Measurements from ENCODE around the gene KDM4E. TPM values are rescaled to one million over a fixed set of nuclear protein-coding genes. Genes with fewer than 3 reads are reported as not detected.
"Not testable (repeated sequence)": the region's sequence is repeated elsewhere in the genome, so short reads cannot be mapped to it uniquely, and the experiment has no call there.

Gene KDM4E
- total RNA-seq, 1 donor from 2014 or later = not detected

GRCh38 chr11:95042239-95042638, 17.2 kb downstream of the KDM4E start:
- Mint-ChIP-seq H3K4me3 (no peak overlapping the region), H3K9me3 (peaks cover 3% of the 10 kb centered on the region), H3K27me3 (ENCODE audit: low read depth) (peaks cover 37% of the 10 kb centered on the region), H3K36me3 (no peaks in the 10 kb centered on the region), H3K4me1 (no peaks in the 10 kb centered on the region), H3K27ac (no peak overlapping the region)
- DNase-seq (ENCODE audit: low spot score in 2 of 2, unreplicated experiment in 2 of 2) = no peak
- TF ChIP-seq, protein P1, sequence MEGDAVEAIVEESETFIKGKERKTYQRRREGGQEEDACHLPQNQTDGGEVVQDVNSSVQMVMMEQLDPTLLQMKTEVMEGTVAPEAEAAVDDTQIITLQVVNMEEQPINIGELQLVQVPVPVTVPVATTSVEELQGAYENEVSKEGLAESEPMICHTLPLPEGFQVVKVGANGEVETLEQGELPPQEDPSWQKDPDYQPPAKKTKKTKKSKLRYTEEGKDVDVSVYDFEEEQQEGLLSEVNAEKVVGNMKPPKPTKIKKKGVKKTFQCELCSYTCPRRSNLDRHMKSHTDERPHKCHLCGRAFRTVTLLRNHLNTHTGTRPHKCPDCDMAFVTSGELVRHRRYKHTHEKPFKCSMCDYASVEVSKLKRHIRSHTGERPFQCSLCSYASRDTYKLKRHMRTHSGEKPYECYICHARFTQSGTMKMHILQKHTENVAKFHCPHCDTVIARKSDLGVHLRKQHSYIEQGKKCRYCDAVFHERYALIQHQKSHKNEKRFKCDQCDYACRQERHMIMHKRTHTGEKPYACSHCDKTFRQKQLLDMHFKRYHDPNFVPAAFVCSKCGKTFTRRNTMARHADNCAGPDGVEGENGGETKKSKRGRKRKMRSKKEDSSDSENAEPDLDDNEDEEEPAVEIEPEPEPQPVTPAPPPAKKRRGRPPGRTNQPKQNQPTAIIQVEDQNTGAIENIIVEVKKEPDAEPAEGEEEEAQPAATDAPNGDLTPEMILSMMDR (IDR thresholded peaks at IDR 0.05; ENCODE audit: unreplicated experiment) = no peak

GRCh38 chr11:95042906-95043305, 17.8 kb downstream of the KDM4E start:
- Mint-ChIP-seq H3K27ac (no peak overlapping the region), H3K36me3 (no peaks in the 10 kb centered on the region), H3K4me3 (no peak overlapping the region), H3K27me3 (ENCODE audit: low read depth) (peaks cover 38% of the 10 kb centered on the region), H3K4me1 (no peaks in the 10 kb centered on the region), H3K9me3 (peaks cover 3% of the 10 kb centered on the region)
- DNase-seq (ENCODE audit: low spot score in 2 of 2, unreplicated experiment in 2 of 2) = no peak
- TF ChIP-seq, protein P1 (IDR thresholded peaks at IDR 0.05; ENCODE audit: unreplicated experiment) = no peak

GRCh38 chr11:95044010-95044409, 19.0 kb downstream of the KDM4E start:
- H3K4me1 Mint-ChIP-seq = no peaks in the 10 kb centered on the region
- TF ChIP-seq, protein P1 (IDR thresholded peaks at IDR 0.05; ENCODE audit: unreplicated experiment) = no peak
- no peak overlapping the region for H3K27ac Mint-ChIP-seq
- H3K36me3 Mint-ChIP-seq = no peaks in the 10 kb centered on the region
- H3K4me3 Mint-ChIP-seq = no peak overlapping the region
- H3K27me3 Mint-ChIP-seq (ENCODE audit: low read depth) = peaks cover 48% of the 10 kb centered on the region
- H3K9me3 Mint-ChIP-seq = no peaks in the 10 kb centered on the region
- DNase-seq (ENCODE audit: low spot score in 2 of 2, unreplicated experiment in 2 of 2) = no peak

- H3K36me3 Mint-ChIP-seq = no peaks in the 10 kb centered on the region
Observed at GRCh38 chr11:95045812-95046211, 20.8 kb downstream of the KDM4E start.

GRCh38 chr11:95049122-95049521, 24.1 kb downstream of the KDM4E start, which contains the start of gene KDM4F:
TSS of gene KDM4F (plus strand) at chr11:95049422.
- H3K4me3 Mint-ChIP-seq; DNase-seq (ENCODE audit: low spot score in 2 of 2, unreplicated experiment in 2 of 2); H3K27ac Mint-ChIP-seq; H3K4me1 Mint-ChIP-seq; H3K9me3 Mint-ChIP-seq; H3K36me3 Mint-ChIP-seq: not testable (repeated sequence)
- peaks cover 52% of the 10 kb centered on the region for H3K27me3 Mint-ChIP-seq (ENCODE audit: low read depth)

More at GRCh38 chr11:95045812-95046211, 20.8 kb downstream of the KDM4E start:
- H3K9me3 Mint-ChIP-seq = no peaks in the 10 kb centered on the region
- H3K27ac Mint-ChIP-seq = no peak overlapping the region
- H3K4me1 Mint-ChIP-seq = no peaks in the 10 kb centered on the region
- TF ChIP-seq, protein P1 (IDR thresholded peaks at IDR 0.05; ENCODE audit: unreplicated experiment) = no peak
- no peak overlapping the region for H3K4me3 Mint-ChIP-seq
- peaks cover 51% of the 10 kb centered on the region for H3K27me3 Mint-ChIP-seq (ENCODE audit: low read depth)
- no peak for DNase-seq (ENCODE audit: low spot score in 2 of 2, unreplicated experiment in 2 of 2)

DNA sequence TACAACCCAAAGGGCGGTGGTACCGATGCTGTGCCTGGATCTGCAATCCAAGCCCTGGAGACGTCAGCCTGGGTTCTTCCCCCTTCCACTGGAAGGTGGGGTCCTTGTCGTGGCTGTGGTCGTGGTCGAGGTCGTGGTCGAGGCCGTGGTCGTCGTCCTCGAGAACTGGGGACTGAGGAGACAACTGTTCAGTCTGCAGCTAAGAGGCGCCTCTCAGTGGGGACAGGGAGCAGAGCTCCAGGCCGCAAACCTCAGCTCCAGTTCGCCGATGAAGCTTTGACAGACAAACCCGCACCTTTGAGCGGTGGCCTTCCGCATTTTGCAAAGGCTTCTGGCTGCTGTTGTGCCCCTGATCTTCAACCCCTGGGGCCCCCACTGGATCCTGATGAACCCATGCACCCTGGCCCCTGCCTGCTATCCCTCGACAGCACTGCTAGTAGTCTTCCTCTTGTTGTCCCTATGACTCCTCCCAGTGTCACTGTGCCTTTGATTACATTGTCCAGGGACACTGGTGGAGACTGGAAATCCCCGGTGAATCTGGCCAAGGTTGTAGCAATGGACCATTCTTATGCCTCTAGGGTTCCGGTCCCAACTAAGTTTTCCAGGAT, 25.6 kb downstream of the KDM4E start:
- H3K27ac Mint-ChIP-seq = no peak overlapping the region
- H3K36me3 Mint-ChIP-seq = no peaks in the 10 kb centered on the region
- DNase-seq (ENCODE audit: low spot score in 2 of 2, unreplicated experiment in 2 of 2) = no peak
- no peak overlapping the region for H3K4me3 Mint-ChIP-seq
- no peaks in the 10 kb centered on the region for H3K4me1 Mint-ChIP-seq
- H3K9me3 Mint-ChIP-seq = peaks cover 3% of the 10 kb centered on the region
- TF ChIP-seq, protein P1 (IDR thresholded peaks at IDR 0.05; ENCODE audit: unreplicated experiment) = no peak
- peaks cover 50% of the 10 kb centered on the region for H3K27me3 Mint-ChIP-seq (ENCODE audit: low read depth)

Measured in mesothelial cell of epicardium (in vitro differentiated cells).